ENCODE results near the gene TSPOAP1. TPM values are rescaled to one million over a fixed set of nuclear protein-coding genes. Genes with fewer than 3 reads are reported as not detected.
A peak's percentile ranks its signal among the peaks of the same experiment; 100 is the strongest.

The TSPOAP1 gene
- polyA plus RNA-seq, 2 of the 4 experiments (the other 2 are of a cell fraction) = not detected

GRCh38 chr17:58271216-58271931 lies 57.2 kb downstream of the TSPOAP1 start:
- Histone ChIP-seq H3K27ac (no peak overlapping the region), H3K4me1 (no peaks in the 10 kb centered on the region), H3K4me2 (no peak overlapping the region), H3K4me3 (no peak overlapping the region), H3K9me3 (no peaks in the 10 kb centered on the region)
- DNase-seq (ENCODE audit: low read depth in 1 of 2, low spot score in 1 of 2) (no peak), FAIRE-seq (no peak), ATAC-seq (no peak)
- CTCF ChIA-PET = interaction anchor here (1.3 to 2.4 kb wide), 6 partner anchors 9 to 192 kb away, joined by 3 to 14 read pairs (median 4); partner anchors contain the start of gene MPO
- POLR2A ChIA-PET = no interaction called here
- WGBS (ENCODE audit: missing lambda C conversion rate) = 67% methylated on average over 21 of the region's 21 CpGs
- no peak for TF ChIP-seq KDM5A (IDR thresholded peaks at IDR 0.05)
- TF ChIP-seq CEBPB (IDR thresholded peaks at IDR 0.05) = no peak
- no peak for TF ChIP-seq FOSB (CRISPR knock-in tag; IDR thresholded peaks at IDR 0.05)
- TF ChIP-seq RAD21 (conservative IDR thresholded peaks at IDR 0.05 in 1 of 2, IDR thresholded peaks at IDR 0.05 in 1 of 2) = no peak
- no peak for TF ChIP-seq NPAS2 (CRISPR knock-in tag; IDR thresholded peaks at IDR 0.05; ENCODE audit: borderline replicate concordance)

DNA sequence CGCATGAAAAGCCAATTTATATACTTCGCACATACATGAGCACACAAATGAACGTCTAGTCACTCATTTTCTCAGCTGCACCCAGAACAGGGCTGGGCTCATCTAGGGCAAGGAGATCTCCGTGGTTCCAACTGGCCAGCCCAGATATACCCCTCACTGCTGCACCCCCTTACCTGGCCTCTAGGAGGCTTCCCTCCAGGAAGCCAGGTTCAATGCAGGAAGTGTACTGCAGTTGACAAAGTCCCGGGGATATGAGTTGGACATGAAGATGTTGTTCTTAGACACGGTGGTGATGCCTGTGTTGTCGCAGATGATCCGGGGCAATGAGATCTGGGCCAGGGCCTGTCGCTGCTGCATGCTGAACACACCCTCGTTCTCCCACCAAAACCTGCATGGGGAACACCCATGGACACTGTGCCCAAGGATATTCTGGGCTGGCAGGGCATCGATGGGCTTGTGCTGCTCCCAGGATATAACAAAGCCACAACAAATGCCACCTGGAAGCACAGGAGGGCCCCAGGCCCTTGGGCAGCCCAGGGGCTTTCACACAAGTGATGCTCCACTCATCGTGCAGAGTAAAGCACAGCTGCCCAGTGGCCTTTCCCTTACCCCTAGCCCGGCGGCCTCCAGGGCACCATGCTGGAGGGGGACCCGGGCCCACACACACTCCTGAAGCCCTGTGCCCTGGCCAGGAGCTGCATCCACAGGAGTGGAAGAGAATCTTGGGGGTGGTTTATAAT lies 57.9 kb downstream of the TSPOAP1 start:
- WGBS (ENCODE audit: missing lambda C conversion rate) = 48% methylated on average over 15 of the region's 15 CpGs
- Histone ChIP-seq H3K4me2 (no peak overlapping the region), H3K4me1 (no peaks in the 10 kb centered on the region), H3K4me3 (no peak overlapping the region), H3K27ac (no peak overlapping the region), H3K9me3 (no peaks in the 10 kb centered on the region)
- DNase-seq (ENCODE audit: low read depth in 1 of 2, low spot score in 1 of 2) (no peak), FAIRE-seq (no peak), ATAC-seq (peak; percentile 52 to 66; a peak in 4 of 6 replicates)
- ChIA-PET CTCF (interaction anchor here (0.7 to 2.4 kb wide), 7 partner anchors 14 to 193 kb away, joined by 3 to 14 read pairs (median 4); no protein-coding TSS in a partner anchor), POLR2A (no interaction called here)
- no peak for TF ChIP-seq TP53 (CRISPR knock-in tag; IDR thresholded peaks at IDR 0.05)
- no peak for TF ChIP-seq EHMT2 (IDR thresholded peaks at IDR 0.05; ENCODE audit: low read depth)
- TF ChIP-seq CHD2 (IDR thresholded peaks at IDR 0.05; ENCODE audit: low read length, partially characterized antibody) = no peak
- TF ChIP-seq FOXS1 (CRISPR knock-in tag; IDR thresholded peaks at IDR 0.05) = no peak
- no peak for TF ChIP-seq SREBF2 (IDR thresholded peaks at IDR 0.05)
- TF ChIP-seq HEYL (CRISPR knock-in tag; IDR thresholded peaks at IDR 0.05) = no peak
- no peak for TF ChIP-seq USF2 (IDR thresholded peaks at IDR 0.05)
- TF ChIP-seq ZSCAN20 (CRISPR knock-in tag; IDR thresholded peaks at IDR 0.05) = no peak
- TF ChIP-seq GATA3 (IDR thresholded peaks at IDR 0.05; ENCODE audit: borderline replicate concordance) = no peak

DNA sequence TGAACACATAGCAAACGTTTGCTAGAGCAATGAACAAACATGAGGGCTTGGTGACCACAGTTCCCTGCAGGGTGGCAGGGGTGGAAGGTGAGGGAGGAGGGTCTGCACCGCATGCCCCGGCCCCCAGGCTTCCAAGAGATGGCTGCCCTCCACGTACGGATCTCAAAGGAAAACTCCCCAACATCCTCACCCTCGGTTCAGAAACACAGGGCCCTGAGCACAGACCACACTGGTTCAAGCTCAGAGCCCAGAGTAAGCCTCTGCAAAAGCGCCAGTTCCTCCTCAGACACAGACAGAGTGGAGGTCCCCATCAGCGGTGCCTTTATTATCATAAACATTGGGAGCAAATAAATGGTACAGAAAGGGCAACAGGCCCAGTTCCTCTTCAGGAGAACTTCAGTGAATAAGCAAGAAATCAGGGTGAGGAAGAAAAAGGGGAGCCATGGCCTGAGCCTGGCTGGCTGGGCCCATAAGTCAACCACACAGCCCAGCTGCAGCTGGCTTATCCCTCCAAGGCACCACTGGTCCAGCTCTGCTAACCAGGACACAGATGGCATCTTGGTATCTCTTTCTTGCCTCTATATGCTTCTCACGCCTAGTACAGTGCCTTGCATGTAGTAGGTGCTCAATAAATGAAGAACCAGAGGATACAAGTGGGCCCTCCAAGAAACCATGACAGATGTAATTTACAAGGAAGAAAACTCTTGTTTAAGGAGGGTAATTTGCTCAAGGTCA lies 58.9 kb downstream of the TSPOAP1 start:
- no peaks in the 10 kb centered on the region for H3K4me1 ChIP-seq
- no peak for ATAC-seq
- ChIA-PET POLR2A (no interaction called here), CTCF (interaction anchor here (0.7 to 2.4 kb wide), 6 partner anchors 13 to 194 kb away, joined by 3 to 14 read pairs (median 4); no protein-coding TSS in a partner anchor)
- no peak overlapping the region for H3K4me3 ChIP-seq
- no peak for DNase-seq (ENCODE audit: low read depth in 1 of 2, low spot score in 1 of 2)
- H3K27ac ChIP-seq = no peak overlapping the region
- FAIRE-seq = no peak
- WGBS (ENCODE audit: missing lambda C conversion rate) = 46% methylated on average over 9 of the region's 9 CpGs
- no peaks in the 10 kb centered on the region for H3K9me3 ChIP-seq
- H3K4me2 ChIP-seq = no peak overlapping the region
- no peak for TF ChIP-seq PHF8 (IDR thresholded peaks at IDR 0.05; ENCODE audit: borderline replicate concordance, low read depth)
- no peak for TF ChIP-seq HDAC2 (IDR thresholded peaks at IDR 0.05)
- TF ChIP-seq, protein P1, sequence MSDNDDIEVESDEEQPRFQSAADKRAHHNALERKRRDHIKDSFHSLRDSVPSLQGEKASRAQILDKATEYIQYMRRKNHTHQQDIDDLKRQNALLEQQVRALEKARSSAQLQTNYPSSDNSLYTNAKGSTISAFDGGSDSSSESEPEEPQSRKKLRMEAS (IDR thresholded peaks at IDR 0.05) = no peak
- TF ChIP-seq RNF2 (IDR thresholded peaks at IDR 0.05; ENCODE audit: borderline replicate concordance, low read depth) = no peak
- no peak for TF ChIP-seq CHD2 (IDR thresholded peaks at IDR 0.05; ENCODE audit: low read length, partially characterized antibody)
- TF ChIP-seq REST (IDR thresholded peaks at IDR 0.05) = no peak
- TF ChIP-seq BHLHE40 (IDR thresholded peaks at IDR 0.05; ENCODE audit: low read depth, low read length) = no peak
- no peak for TF ChIP-seq HOXB13 (CRISPR knock-in tag; IDR thresholded peaks at IDR 0.05; ENCODE audit: low read depth)
- no peak for TF ChIP-seq TP53 (CRISPR knock-in tag; IDR thresholded peaks at IDR 0.05)
- TF ChIP-seq, protein P2, sequence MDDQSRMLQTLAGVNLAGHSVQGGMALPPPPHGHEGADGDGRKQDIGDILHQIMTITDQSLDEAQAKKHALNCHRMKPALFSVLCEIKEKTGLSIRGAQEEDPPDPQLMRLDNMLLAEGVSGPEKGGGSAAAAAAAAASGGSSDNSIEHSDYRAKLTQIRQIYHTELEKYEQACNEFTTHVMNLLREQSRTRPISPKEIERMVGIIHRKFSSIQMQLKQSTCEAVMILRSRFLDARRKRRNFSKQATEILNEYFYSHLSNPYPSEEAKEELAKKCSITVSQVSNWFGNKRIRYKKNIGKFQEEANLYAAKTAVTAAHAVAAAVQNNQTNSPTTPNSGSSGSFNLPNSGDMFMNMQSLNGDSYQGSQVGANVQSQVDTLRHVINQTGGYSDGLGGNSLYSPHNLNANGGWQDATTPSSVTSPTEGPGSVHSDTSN (IDR thresholded peaks at IDR 0.05) = no peak
- TF ChIP-seq RARB (CRISPR knock-in tag; IDR thresholded peaks at IDR 0.05) = no peak
- no peak for TF ChIP-seq JUNB (IDR thresholded peaks at IDR 0.05)
- no peak for TF ChIP-seq HOXB5 (CRISPR knock-in tag; IDR thresholded peaks at IDR 0.05)
- no peak for TF ChIP-seq SMC3 (IDR thresholded peaks at IDR 0.05)
